ENCODE results near the gene MEGF9.

DNA sequence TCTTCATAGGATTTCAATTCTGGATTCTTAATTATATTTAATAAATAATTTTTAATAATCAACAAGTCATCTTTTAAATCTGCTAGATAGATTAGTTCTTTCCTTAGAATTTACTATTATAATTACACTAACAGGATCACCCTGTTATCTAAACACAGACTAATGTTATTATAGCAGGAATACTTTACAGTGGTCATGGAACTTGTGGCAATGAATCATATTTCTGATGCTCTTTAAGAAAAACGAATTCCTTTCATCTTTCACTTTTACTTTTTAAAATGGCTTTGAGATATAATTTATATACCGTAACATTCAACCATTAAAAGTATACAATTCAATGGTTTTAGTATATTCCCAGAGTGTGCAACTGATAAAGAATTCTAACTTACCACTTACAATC, 104.6 kb downstream of the MEGF9 start:
- TF ChIP-seq, protein P1, sequence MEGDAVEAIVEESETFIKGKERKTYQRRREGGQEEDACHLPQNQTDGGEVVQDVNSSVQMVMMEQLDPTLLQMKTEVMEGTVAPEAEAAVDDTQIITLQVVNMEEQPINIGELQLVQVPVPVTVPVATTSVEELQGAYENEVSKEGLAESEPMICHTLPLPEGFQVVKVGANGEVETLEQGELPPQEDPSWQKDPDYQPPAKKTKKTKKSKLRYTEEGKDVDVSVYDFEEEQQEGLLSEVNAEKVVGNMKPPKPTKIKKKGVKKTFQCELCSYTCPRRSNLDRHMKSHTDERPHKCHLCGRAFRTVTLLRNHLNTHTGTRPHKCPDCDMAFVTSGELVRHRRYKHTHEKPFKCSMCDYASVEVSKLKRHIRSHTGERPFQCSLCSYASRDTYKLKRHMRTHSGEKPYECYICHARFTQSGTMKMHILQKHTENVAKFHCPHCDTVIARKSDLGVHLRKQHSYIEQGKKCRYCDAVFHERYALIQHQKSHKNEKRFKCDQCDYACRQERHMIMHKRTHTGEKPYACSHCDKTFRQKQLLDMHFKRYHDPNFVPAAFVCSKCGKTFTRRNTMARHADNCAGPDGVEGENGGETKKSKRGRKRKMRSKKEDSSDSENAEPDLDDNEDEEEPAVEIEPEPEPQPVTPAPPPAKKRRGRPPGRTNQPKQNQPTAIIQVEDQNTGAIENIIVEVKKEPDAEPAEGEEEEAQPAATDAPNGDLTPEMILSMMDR (IDR thresholded peaks at IDR 0.05): no peak
- no peak for TF ChIP-seq POLR2A (IDR thresholded peaks at IDR 0.05)

All from gastroesophageal sphincter (tissue), 3 donors.